Large intestine (tissue), 3 donors: ENCODE results near the gene PTTG1IP. TPM values are rescaled to one million over a fixed set of nuclear protein-coding genes. Genes with fewer than 3 reads are reported as not detected.
"Not testable (repeated sequence)": the region's sequence is repeated elsewhere in the genome, so short reads cannot be mapped to it uniquely, and the experiment has no call there.

Experiments used
- DNase-seq, 2 donors: peaks; one replicate each; pipeline versions ENCODE4 v3.0.0 to v3.0.0-alpha.2; 2013
- H3K27ac ChIP-seq: one replicate; pipeline ENCODE4 v1.5.1; 2013; ENCODE audit warnings: low read length
- H3K27me3 ChIP-seq: 2 replicates; pipeline ENCODE4 v1.6.1; 2013; ENCODE audit warnings: low read length; ENCODE audit not compliant: control insufficient read depth, insufficient read depth
- H3K36me3 ChIP-seq: 2 replicates; pipeline ENCODE4 v1.6.1; 2013; ENCODE audit warnings: low read length; ENCODE audit not compliant: control insufficient read depth, insufficient read depth
- H3K4me1 ChIP-seq: one replicate; pipeline ENCODE4 v1.6.1; 2013; ENCODE audit warnings: low read length; ENCODE audit not compliant: control insufficient read depth, insufficient read depth
- H3K4me3 ChIP-seq: one replicate; pipeline ENCODE4 v1.5.1; 2013; ENCODE audit warnings: low read length
- H3K9me3 ChIP-seq: one replicate; pipeline ENCODE4 v1.6.1; 2013; ENCODE audit warnings: mild to moderate bottlenecking, low read depth, low read length, moderate library complexity; ENCODE audit not compliant: control insufficient read depth
- WGBS: methylation state at CpG from one replicate; pipeline ENCODE4 v1.1.5; 2013; ENCODE audit warnings: low lambda C conversion rate; ENCODE audit not compliant: insufficient coverage; 5-methylcytosine and 5-hydroxymethylcytosine counted together
- polyA plus RNA-seq: library from polyadenylated mRNA; unstranded; fragments of 120-200 nt; gene quantifications from one replicate; pipeline ENCODE4 v1.2.1, GENCODE V29; 2013

Gene PTTG1IP
- polyA plus RNA-seq, 1 donor: 185 TPM

GRCh38 chr21:44917446-44918106 is 44.1 kb upstream of the PTTG1IP start:
- Histone ChIP-seq H3K4me1 (peaks cover 25% of the 10 kb centered on the region), H3K27ac (no peak overlapping the region)

GRCh38 chr21:44916965-44917364 is 43.5 kb upstream of the PTTG1IP start:
- no CpG with 5 or more reads among the region's 7 CpGs for WGBS
- peaks cover 31% of the 10 kb centered on the region for H3K4me1 ChIP-seq

More at GRCh38 chr21:44917446-44918106, 44.1 kb upstream of the PTTG1IP start:
- H3K27me3 ChIP-seq: no peaks in the 10 kb centered on the region
- no peak overlapping the region for H3K4me3 ChIP-seq
- DNase-seq: no peak
- peaks cover 3% of the 10 kb centered on the region for H3K9me3 ChIP-seq
- WGBS: 100% methylated on average over 2 of the region's 15 CpGs
- H3K36me3 ChIP-seq: no peaks in the 10 kb centered on the region

GRCh38 chr21:44914176-44914874 is 40.8 kb upstream of the PTTG1IP start:
- H3K27ac ChIP-seq: peak overlapping the region; percentile 47
- H3K9me3 ChIP-seq: no peaks in the 10 kb centered on the region
- peaks cover 46% of the 10 kb centered on the region for H3K4me1 ChIP-seq

More at GRCh38 chr21:44916965-44917364, 43.5 kb upstream of the PTTG1IP start:
- no peak for DNase-seq
- H3K36me3 ChIP-seq: no peaks in the 10 kb centered on the region
- no peaks in the 10 kb centered on the region for H3K27me3 ChIP-seq
- H3K27ac ChIP-seq: no peak overlapping the region
- peaks cover 3% of the 10 kb centered on the region for H3K9me3 ChIP-seq
- no peak overlapping the region for H3K4me3 ChIP-seq

GRCh38 chr21:44913425-44914175 is 40.1 kb upstream of the PTTG1IP start:
- Histone ChIP-seq H3K4me3 (no peak overlapping the region), H3K27me3 (no peaks in the 10 kb centered on the region), H3K36me3 (no peaks in the 10 kb centered on the region), H3K4me1 (peaks cover 46% of the 10 kb centered on the region), H3K9me3 (peaks cover 2% of the 10 kb centered on the region), H3K27ac (peak overlapping the region; percentile 47)
- DNase-seq: peak in 1 of 2 donors; percentile 26
- WGBS: no CpG with 5 or more reads among the region's 7 CpGs

More at GRCh38 chr21:44914176-44914874, 40.8 kb upstream of the PTTG1IP start:
- H3K4me3 ChIP-seq: no peak overlapping the region
- no peaks in the 10 kb centered on the region for H3K27me3 ChIP-seq
- DNase-seq: peak; percentile 35 to 42
- WGBS: 94% methylated on average over 2 of the region's 18 CpGs
- no peaks in the 10 kb centered on the region for H3K36me3 ChIP-seq

- no CpG with 5 or more reads among the region's 25 CpGs for WGBS
- not testable (repeated sequence) for H3K4me3 ChIP-seq, H3K36me3 ChIP-seq, H3K9me3 ChIP-seq, H3K27me3 ChIP-seq
- H3K27ac ChIP-seq: peak overlapping the region; percentile 84
- DNase-seq: peak; percentile 66 to 81
- H3K4me1 ChIP-seq: peaks cover 48% of the 10 kb centered on the region
Measured at GRCh38 chr21:44912506-44913412, 39.3 kb upstream of the PTTG1IP start.

- Histone ChIP-seq H3K9me3 (peaks cover 2% of the 10 kb centered on the region), H3K27ac (peak overlapping the region; percentile 84), H3K4me1 (peaks cover 44% of the 10 kb centered on the region), H3K4me3 (no peak overlapping the region), H3K36me3 (no peaks in the 10 kb centered on the region), H3K27me3 (no peaks in the 10 kb centered on the region)
- no CpG with 5 or more reads among the region's 8 CpGs for WGBS
- no peak for DNase-seq
Measured at GRCh38 chr21:44912158-44912473, 38.6 kb upstream of the PTTG1IP start.

- peaks cover 46% of the 10 kb centered on the region for H3K4me1 ChIP-seq
- WGBS: no CpG with 5 or more reads among the region's 19 CpGs
Measured at GRCh38 chr21:44911384-44912157, 38.1 kb upstream of the PTTG1IP start.

GRCh38 chr21:44911068-44911383 is 37.5 kb upstream of the PTTG1IP start:
- no peak overlapping the region for H3K27ac ChIP-seq
- peaks cover 2% of the 10 kb centered on the region for H3K9me3 ChIP-seq
- no peak overlapping the region for H3K4me3 ChIP-seq
- DNase-seq: no peak
- no CpG with 5 or more reads among the region's 10 CpGs for WGBS
- H3K4me1 ChIP-seq: peaks cover 46% of the 10 kb centered on the region
- no peaks in the 10 kb centered on the region for H3K36me3 ChIP-seq
- H3K27me3 ChIP-seq: no peaks in the 10 kb centered on the region

More at GRCh38 chr21:44911384-44912157, 38.1 kb upstream of the PTTG1IP start:
- Histone ChIP-seq H3K27ac (peak overlapping the region; percentile 84), H3K36me3 (no peaks in the 10 kb centered on the region), H3K27me3 (no peaks in the 10 kb centered on the region), H3K4me3 (no peak overlapping the region), H3K9me3 (peaks cover 2% of the 10 kb centered on the region)
- DNase-seq: peak in 1 of 2 donors; percentile 20

- peaks cover 46% of the 10 kb centered on the region for H3K4me1 ChIP-seq
- no peaks in the 10 kb centered on the region for H3K27me3 ChIP-seq
- H3K27ac ChIP-seq: no peak overlapping the region
- DNase-seq: no peak
- H3K9me3 ChIP-seq: peaks cover 2% of the 10 kb centered on the region
- no peaks in the 10 kb centered on the region for H3K36me3 ChIP-seq
- H3K4me3 ChIP-seq: no peak overlapping the region
- no CpG with 5 or more reads among the region's 27 CpGs for WGBS
Measured at GRCh38 chr21:44910229-44911067, 37.0 kb upstream of the PTTG1IP start.
